Fibroblast of lung (primary cell): ENCODE data around the gene HMOX2.

Source experiments
- CTCF ChIP-seq, 2 donors: IDR thresholded peaks in 1 of 2; conservative IDR thresholded peaks in 1 of 2; 1 replicate in 1 of 2; 2 replicates in 1 of 2; pipeline ENCODE4 v1.5.1; 2011 to 2012; ENCODE audit warnings: low read length in 2 of 2, control low read depth in 1 of 2, inconsistent platforms in 1 of 2, low read depth in 1 of 2, mild to moderate bottlenecking in 1 of 2
- EZH2 ChIP-seq: IDR thresholded peaks from 2 replicates; pipeline ENCODE4 v1.5.1; 2012; ENCODE audit warnings: low read length, control low read depth, mild to moderate bottlenecking; ENCODE audit errors: missing control alignments

- no peak for TF ChIP-seq CTCF (conservative IDR thresholded peaks at IDR 0.05 in 1 of 2, IDR thresholded peaks at IDR 0.05 in 1 of 2; ENCODE audit: low read depth in 1 of 2, low read length in 2 of 2)
- no peak for TF ChIP-seq EZH2
These were observed 80.4 kb downstream of the HMOX2 start for GRCh38 chr16:4556580-4556979.
